HepG2 (cell line): ENCODE results near the gene PPP2R5B. TPM values are rescaled to one million over a fixed set of nuclear protein-coding genes. Genes with fewer than 3 reads are reported as not detected.

Experiments
- DMTF1 ChIP-seq: sonication (generic); formaldehyde crosslinking; IDR thresholded peaks from 2 replicates; pipeline ENCODE4 v1.4.0; 2020; ENCODE audit warnings: mild to moderate bottlenecking, missing genetic modification reagents
- LRRFIP1 ChIP-seq: sonication (generic); formaldehyde crosslinking; conservative IDR thresholded peaks from 2 replicates; pipeline ENCODE4 v1.4.0; 2020; ENCODE audit warnings: missing genetic modification reagents
- SNAI1 ChIP-seq: sonication (generic); formaldehyde crosslinking; IDR thresholded peaks from 2 replicates; pipeline ENCODE4 v1.5.0; 2020; ENCODE audit warnings: mild to moderate bottlenecking, missing genetic modification reagents, borderline replicate concordance
- ZNF761 ChIP-seq: sonication (generic); formaldehyde crosslinking; conservative IDR thresholded peaks from 2 replicates; pipeline ENCODE4 v1.4.0; 2020; ENCODE audit warnings: mild to moderate bottlenecking, missing genetic modification reagents
- ZNF772 ChIP-seq: sonication (generic); formaldehyde crosslinking; IDR thresholded peaks from 2 replicates; pipeline ENCODE4 v1.5.0; 2020; ENCODE audit warnings: mild to moderate bottlenecking, missing genetic modification reagents
- ZNF816 ChIP-seq: sonication (generic); formaldehyde crosslinking; IDR thresholded peaks from 2 replicates; pipeline ENCODE4 v1.8.0; 2022; ENCODE audit warnings: missing genetic modification reagents, mild to moderate bottlenecking, borderline replicate concordance
- ZSCAN22 ChIP-seq: sonication (generic); formaldehyde crosslinking; IDR thresholded peaks from 2 replicates; pipeline ENCODE4 v1.4.0; 2020; ENCODE audit warnings: mild to moderate bottlenecking, missing genetic modification reagents
- polyA plus RNA-seq, 8 experiments: library from polyadenylated mRNA; depleted of rRNA in 3 of 8; stranded (reverse) in 7 of 8; unstranded in 1 of 8; fragments of >200 nt; fragmentation: Illumina TruSeq in 4 of 8; extraction: Trizol in 4 of 8; gene quantifications; 2 replicates each; pipeline versions ENCODE4 v1.2.1 to v1.2.3, GENCODE V29; 2011 to 2016; ENCODE audit warnings: low read depth in 4 of 8, missing spikeins in 1 of 8, mixed read lengths in 1 of 8; ENCODE audit not compliant: insufficient read depth in 1 of 8
- total RNA-seq, 5 experiments: library from RNA; depleted of rRNA; stranded (reverse); fragments of >200 nt; fragmentation: Illumina TruSeq; extraction: Trizol; gene quantifications; 2 replicates each; pipeline ENCODE4 v1.2.3, GENCODE V29; 2016; ENCODE audit warnings: low read depth in 1 of 5

The PPP2R5B gene
- total and polyA plus RNA-seq, 2 of the 13 experiments (the other 11 are each of a cell fraction or from before 2014, with no cell fraction given), result 2.3 to 8.3 TPM

- TF ChIP-seq ZSCAN22 (CRISPR knock-in tag), result no peak; the same call in 1 of the 2 replicates
- TF ChIP-seq ZNF772 (CRISPR knock-in tag), result peak; percentile 6; the same call in 1 of the 2 replicates
- no peak for TF ChIP-seq ZNF761 (CRISPR knock-in tag)
- TF ChIP-seq LRRFIP1 (CRISPR knock-in tag), result no peak
- 0 out of 2 replicates have a peak, but pooled peaks have one; percentile 12 for TF ChIP-seq SNAI1 (CRISPR knock-in tag)
- TF ChIP-seq ZNF816 (CRISPR knock-in tag), result no peak
- TF ChIP-seq DMTF1 (CRISPR knock-in tag), result no peak
Measured at GRCh38 chr11:64879244-64879900, 45.1 kb upstream of the PPP2R5B start (continued).
